ENCODE data around the gene WDR27.

DNA sequence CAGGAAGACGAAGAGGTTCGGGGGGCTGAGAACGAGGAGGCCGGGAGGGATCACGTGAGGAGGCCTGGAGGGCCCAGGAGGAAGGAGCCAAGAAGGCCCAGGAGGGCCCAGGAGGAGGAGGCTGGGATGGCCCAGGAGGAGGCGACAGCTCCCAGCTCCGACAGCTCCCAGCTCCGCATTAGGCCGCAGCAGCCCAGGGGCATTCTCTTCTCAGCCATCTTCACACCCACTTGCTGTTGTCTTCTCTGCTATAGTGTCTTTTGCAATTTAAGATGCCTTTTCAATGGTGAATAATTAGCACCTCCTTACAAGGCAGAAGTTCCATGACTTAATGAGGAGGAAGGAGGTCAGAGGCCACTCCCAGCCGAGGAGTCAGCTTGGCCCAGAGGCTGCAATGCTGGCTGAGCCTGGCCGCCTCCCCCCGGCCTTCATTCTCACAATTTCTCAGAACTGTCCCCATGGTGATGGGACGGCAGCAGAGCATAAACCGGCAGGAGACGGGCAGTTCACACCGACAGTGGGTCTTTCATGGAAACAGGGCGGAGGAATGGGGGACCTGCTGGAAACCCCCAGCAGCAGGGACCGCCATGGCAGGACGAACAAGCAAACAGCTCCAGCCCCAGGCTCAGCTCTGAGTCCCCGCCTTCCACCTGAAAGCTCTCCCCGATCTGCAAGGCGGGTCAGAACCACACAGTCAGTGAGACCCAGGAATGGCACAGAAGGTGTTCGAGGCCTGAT, 45.1 kb downstream of the WDR27 start:
- TF ChIP-seq, protein P1, sequence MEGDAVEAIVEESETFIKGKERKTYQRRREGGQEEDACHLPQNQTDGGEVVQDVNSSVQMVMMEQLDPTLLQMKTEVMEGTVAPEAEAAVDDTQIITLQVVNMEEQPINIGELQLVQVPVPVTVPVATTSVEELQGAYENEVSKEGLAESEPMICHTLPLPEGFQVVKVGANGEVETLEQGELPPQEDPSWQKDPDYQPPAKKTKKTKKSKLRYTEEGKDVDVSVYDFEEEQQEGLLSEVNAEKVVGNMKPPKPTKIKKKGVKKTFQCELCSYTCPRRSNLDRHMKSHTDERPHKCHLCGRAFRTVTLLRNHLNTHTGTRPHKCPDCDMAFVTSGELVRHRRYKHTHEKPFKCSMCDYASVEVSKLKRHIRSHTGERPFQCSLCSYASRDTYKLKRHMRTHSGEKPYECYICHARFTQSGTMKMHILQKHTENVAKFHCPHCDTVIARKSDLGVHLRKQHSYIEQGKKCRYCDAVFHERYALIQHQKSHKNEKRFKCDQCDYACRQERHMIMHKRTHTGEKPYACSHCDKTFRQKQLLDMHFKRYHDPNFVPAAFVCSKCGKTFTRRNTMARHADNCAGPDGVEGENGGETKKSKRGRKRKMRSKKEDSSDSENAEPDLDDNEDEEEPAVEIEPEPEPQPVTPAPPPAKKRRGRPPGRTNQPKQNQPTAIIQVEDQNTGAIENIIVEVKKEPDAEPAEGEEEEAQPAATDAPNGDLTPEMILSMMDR (IDR thresholded peaks at IDR 0.05): no peak
- TF ChIP-seq POLR2AphosphoS5 (IDR thresholded peaks at IDR 0.05) (no peak), POLR2A (IDR thresholded peaks at IDR 0.05) (no peak)

All from breast epithelium (tissue), 3 donors.